Ectodermal cell (in vitro differentiated cells): ENCODE results near the gene ZNF529. TPM values are rescaled to one million over a fixed set of nuclear protein-coding genes. Genes with fewer than 3 reads are reported as not detected.
"Not testable (repeated sequence)": the region's sequence is repeated elsewhere in the genome, so short reads cannot be mapped to it uniquely, and the experiment has no call there.

ENCODE experiments used
- H3K27ac ChIP-seq: 2 replicates; pipeline ENCODE4 v1.7.0; 2013; ENCODE audit warnings: mild to moderate bottlenecking, low read depth, low read length; ENCODE audit not compliant: insufficient read depth, poor library complexity, severe bottlenecking
- H3K27me3 ChIP-seq: 2 replicates; pipeline ENCODE4 v1.7.0; 2013; ENCODE audit warnings: mild to moderate bottlenecking, low read length; ENCODE audit not compliant: insufficient read depth, control insufficient read depth, poor library complexity, severe bottlenecking
- H3K36me3 ChIP-seq: one replicate; pipeline ENCODE4 v1.7.0; 2013; ENCODE audit warnings: low read length; ENCODE audit not compliant: control insufficient read depth, insufficient read depth
- H3K4me1 ChIP-seq: one replicate; pipeline ENCODE4 v1.7.0; 2013; ENCODE audit warnings: low read length; ENCODE audit not compliant: control insufficient read depth, insufficient read depth
- H3K4me3 ChIP-seq: 2 replicates; pipeline ENCODE4 v1.7.0; 2013; ENCODE audit warnings: low read depth, low read length, control low read depth; ENCODE audit not compliant: insufficient read depth
- H3K9me3 ChIP-seq: 2 replicates; pipeline ENCODE4 v1.7.0; 2013; ENCODE audit warnings: mild to moderate bottlenecking, low read length, moderate library complexity; ENCODE audit not compliant: control insufficient read depth
- WGBS, 2 experiments: methylation state at CpG; one replicate each; pipeline ENCODE4 v1.1.7; 2013; ENCODE audit warnings: missing lambda C conversion rate in 2 of 2; 5-methylcytosine and 5-hydroxymethylcytosine counted together
- polyA plus RNA-seq, 4 experiments: library from polyadenylated mRNA; stranded (reverse); fragments of 50-300 nt; gene quantifications; one replicate each; pipeline ENCODE4 v1.2.3, GENCODE V29; 2013

Gene ZNF529
- polyA plus RNA-seq (2013, experiment 1 of 4) = 19.9 TPM
- polyA plus RNA-seq (2013, experiment 2 of 4) = 19.5 TPM
- polyA plus RNA-seq (2013, experiment 3 of 4) = 14.6 TPM
- 16.4 TPM for polyA plus RNA-seq (2013, experiment 4 of 4)

DNA sequence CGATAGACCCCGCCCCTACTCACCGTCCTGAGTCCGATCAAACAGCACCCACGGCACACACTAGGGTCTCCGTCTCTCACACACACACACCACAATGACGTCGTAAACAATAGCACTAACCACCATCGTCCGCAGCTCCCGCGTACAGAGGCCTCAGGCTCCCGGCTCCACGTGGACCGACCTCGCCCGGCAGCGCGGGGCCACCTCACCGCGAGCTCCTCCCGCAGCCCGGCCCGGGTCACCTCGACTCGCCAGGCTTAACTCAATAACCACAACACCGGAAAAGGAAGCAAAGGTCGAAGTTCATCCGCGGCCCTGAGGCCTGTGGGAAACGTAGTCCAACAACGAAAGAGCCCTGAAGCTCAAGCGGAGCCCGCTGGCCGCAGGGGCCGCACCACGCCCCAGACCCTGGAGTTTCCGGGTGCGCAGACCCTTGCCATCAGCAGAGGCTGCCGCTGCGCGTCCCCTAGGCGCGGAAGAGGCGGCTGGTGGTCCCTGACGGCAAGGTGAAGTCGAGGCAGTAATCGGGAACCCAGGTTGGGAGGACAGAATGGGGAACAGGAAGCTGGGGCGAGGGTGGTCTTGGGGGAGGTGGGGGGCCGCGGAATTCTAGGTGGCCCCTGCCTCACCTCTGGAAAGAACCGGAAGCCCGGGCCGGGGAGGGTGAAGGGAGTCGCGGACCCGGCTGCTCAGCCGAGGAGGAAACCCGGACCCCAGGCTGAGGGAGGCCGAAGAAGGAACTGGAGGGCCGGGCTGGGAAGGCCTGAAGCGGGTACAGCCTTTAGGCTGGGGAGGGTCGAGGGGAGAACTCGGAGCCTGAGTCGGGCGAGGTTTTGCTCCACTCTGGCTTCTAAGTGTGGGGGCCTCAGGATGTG is at the start of gene ZNF529:
Gene ZNF529, minus strand, starts transcription at position 273 of the 875 bp plus-strand sequence. CDS start 946 bp downstream, outside the sequence.
- no peaks in the 10 kb centered on the region for H3K9me3 ChIP-seq
- H3K27me3 ChIP-seq = no peaks in the 10 kb centered on the region
- 0% methylated on average over 66 of the region's 66 CpGs for WGBS, 2 experiments
- peak within 1 kb of the TSS; percentile 80 for H3K4me3 ChIP-seq
- H3K27ac ChIP-seq = peak within 1 kb of the TSS; percentile 76
- peaks cover 5% of the 10 kb centered on the region for H3K36me3 ChIP-seq
- H3K4me1 ChIP-seq = peaks cover 6% of the 10 kb centered on the region

DNA sequence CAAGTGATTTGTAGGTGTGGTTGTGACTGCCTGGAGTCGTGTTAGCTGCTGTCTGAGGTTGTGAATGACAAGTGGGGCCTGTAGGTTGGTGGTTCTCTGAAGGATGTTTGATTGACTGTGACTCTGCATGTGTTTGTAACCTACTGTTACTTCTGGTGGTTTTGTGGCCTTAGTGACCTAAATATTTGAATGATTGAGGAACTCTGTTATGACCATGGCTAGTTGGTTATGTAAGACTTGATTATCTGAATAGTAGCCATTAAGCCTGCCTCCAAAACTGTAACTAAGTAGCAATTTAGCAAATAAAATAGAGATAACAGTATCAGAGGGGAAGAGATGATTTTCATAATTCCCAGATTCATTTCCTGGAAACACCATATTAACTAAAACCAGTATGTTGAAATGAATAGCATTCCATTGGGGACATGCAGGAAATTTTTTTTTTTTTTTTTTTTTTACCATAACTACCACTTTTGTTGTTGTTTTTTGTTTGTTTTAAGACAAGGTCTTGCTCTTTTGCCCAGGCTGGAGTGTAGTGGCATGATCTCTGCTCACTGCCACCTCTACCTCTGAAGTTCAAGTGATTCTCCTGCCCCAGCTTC is 32.9 kb upstream of the ZNF529 start:
- WGBS, 2 experiments = 11 to 24% methylated on average over 1 of the region's 1 CpG
- Histone ChIP-seq H3K4me1 (no peaks in the 10 kb centered on the region), H3K4me3 (peak overlapping the region; percentile 78), H3K27me3 (no peaks in the 10 kb centered on the region), H3K36me3 (no peaks in the 10 kb centered on the region), H3K27ac (no peak overlapping the region), H3K9me3 (no peaks in the 10 kb centered on the region)

DNA sequence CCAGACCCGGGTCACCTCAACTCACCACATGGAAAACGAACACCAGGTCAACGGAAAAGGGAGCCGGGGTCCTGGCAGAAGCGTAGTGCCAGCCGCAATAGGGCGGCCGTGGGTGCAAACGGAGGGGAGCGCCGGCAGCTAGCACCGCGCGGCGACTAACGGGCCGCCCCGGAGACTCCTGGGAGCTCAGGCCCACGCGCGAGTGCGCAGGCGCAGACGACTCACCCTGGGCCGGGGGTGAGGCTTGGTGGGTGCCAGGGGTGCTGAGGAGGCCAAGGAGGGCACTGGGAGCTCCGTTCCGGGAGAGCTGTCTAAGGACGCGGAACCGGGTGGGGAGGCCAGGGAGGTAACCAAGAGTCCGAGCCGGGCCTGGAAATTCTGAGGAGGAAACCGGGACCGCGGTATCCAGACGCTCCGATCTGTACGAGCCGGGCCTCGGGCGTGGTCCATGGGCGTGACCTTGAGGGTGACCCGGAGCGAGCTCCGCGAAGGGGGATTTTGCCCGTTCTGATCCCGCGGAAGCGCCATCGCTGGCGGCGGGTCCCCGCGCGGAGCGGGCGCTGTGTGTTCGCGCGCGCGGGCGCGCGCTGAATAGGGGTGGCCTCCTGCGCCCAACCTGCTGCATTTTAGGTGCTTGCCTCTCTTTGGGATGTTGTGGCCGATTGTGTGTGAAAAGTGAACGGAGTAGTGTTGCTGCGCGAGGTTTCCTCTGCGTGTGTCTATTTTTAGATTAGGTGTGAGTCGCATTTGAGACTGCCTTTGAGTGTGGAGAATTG is 32.2 kb upstream of the ZNF529 start, which contains the start of gene ZNF382:
Gene ZNF382, plus strand, starts transcription at position 213 of the 776 bp plus-strand sequence. CDS start 4,602 bp downstream, outside the sequence.
- peak within 1 kb of the TSS; percentile 78 for H3K4me3 ChIP-seq
- no peaks in the 10 kb centered on the region for H3K9me3 ChIP-seq
- no peak within 1 kb of the TSS for H3K27ac ChIP-seq

GRCh38 chr19:36604656-36605100 is 31.6 kb upstream of the ZNF529 start:
- no peak overlapping the region for H3K27ac ChIP-seq
- 1 to 2% methylated on average over 21 of the region's 21 CpGs for WGBS, 2 experiments
- H3K9me3 ChIP-seq = no peaks in the 10 kb centered on the region
- no peaks in the 10 kb centered on the region for H3K36me3 ChIP-seq
- no peaks in the 10 kb centered on the region for H3K4me1 ChIP-seq
- peak overlapping the region; percentile 78 for H3K4me3 ChIP-seq
- H3K27me3 ChIP-seq = no peaks in the 10 kb centered on the region

More for the DNA sequence above, 32.2 kb upstream of the ZNF529 start, which contains the start of gene ZNF382:
- 2 to 3% methylated on average over 73 of the region's 73 CpGs for WGBS, 2 experiments
- H3K36me3 ChIP-seq = no peaks in the 10 kb centered on the region
- H3K27me3 ChIP-seq = no peaks in the 10 kb centered on the region
- H3K4me1 ChIP-seq = no peaks in the 10 kb centered on the region

GRCh38 chr19:36602681-36603080 is 29.6 kb upstream of the ZNF529 start:
- not testable (repeated sequence) for H3K4me1 ChIP-seq, H3K36me3 ChIP-seq, H3K27me3 ChIP-seq, H3K27ac ChIP-seq, H3K4me3 ChIP-seq, H3K9me3 ChIP-seq
- WGBS, 2 experiments = 88 to 94% methylated on average over 10 of the region's 10 CpGs

- H3K27me3 ChIP-seq = no peaks in the 10 kb centered on the region
- H3K4me1 ChIP-seq = no peaks in the 10 kb centered on the region
- H3K9me3 ChIP-seq = no peaks in the 10 kb centered on the region
- H3K36me3 ChIP-seq = peaks cover 25% of the 10 kb centered on the region
- H3K4me3 ChIP-seq = no peak overlapping the region
- no peak overlapping the region for H3K27ac ChIP-seq
These were observed 6.2 kb upstream of the ZNF529 start for GRCh38 chr19:36579255-36579654.

DNA sequence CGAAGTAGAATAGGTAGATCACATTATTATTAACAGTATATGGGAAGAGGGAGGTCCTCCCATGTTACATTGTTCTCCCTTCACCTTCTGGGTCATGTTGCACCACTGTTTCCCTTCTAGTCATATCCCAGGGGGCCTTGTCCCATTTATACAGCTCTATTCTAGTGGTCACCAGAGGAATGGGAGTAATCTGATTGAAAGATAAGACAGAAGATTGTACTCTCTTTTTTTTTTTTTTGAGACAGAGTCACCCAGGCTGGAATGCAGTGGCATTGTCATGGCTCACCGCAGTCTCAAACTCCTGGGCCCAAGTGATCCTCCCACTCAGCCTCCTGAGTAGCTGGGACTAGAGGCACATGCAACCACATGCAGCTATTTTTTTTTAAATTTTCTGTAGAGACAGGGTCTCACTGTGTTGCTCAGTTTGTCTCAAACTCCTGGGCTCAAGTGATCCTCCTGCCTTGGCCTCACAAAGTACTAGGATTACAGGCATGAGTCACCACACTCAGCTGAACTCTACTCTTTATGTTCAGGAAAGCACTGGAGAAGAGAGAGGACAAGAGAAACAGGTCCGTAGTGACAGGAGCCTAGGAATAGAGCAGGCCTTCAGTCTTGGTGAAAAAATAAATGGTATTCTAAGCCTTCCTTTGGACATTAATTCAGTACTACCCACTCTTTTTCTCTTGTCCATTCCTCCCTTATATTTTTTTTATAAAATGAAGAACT is 4.3 kb upstream of the ZNF529 start:
- no peak overlapping the region for H3K4me3 ChIP-seq
- H3K36me3 ChIP-seq = peaks cover 25% of the 10 kb centered on the region
- H3K9me3 ChIP-seq = no peaks in the 10 kb centered on the region
- no peak overlapping the region for H3K27ac ChIP-seq
- WGBS, 2 experiments = 91 to 95% methylated on average over 3 of the region's 3 CpGs
- no peaks in the 10 kb centered on the region for H3K27me3 ChIP-seq
- no peaks in the 10 kb centered on the region for H3K4me1 ChIP-seq

GRCh38 chr19:36574741-36575140 is 1.6 kb upstream of the ZNF529 start:
- H3K4me3 ChIP-seq = peak overlapping the region; percentile 80
- H3K27me3 ChIP-seq = no peaks in the 10 kb centered on the region
- peaks cover 6% of the 10 kb centered on the region for H3K4me1 ChIP-seq
- 97 to 98% methylated on average over 2 of the region's 2 CpGs for WGBS, 2 experiments
- H3K9me3 ChIP-seq = no peaks in the 10 kb centered on the region
- peaks cover 3% of the 10 kb centered on the region for H3K36me3 ChIP-seq
- no peak overlapping the region for H3K27ac ChIP-seq

DNA sequence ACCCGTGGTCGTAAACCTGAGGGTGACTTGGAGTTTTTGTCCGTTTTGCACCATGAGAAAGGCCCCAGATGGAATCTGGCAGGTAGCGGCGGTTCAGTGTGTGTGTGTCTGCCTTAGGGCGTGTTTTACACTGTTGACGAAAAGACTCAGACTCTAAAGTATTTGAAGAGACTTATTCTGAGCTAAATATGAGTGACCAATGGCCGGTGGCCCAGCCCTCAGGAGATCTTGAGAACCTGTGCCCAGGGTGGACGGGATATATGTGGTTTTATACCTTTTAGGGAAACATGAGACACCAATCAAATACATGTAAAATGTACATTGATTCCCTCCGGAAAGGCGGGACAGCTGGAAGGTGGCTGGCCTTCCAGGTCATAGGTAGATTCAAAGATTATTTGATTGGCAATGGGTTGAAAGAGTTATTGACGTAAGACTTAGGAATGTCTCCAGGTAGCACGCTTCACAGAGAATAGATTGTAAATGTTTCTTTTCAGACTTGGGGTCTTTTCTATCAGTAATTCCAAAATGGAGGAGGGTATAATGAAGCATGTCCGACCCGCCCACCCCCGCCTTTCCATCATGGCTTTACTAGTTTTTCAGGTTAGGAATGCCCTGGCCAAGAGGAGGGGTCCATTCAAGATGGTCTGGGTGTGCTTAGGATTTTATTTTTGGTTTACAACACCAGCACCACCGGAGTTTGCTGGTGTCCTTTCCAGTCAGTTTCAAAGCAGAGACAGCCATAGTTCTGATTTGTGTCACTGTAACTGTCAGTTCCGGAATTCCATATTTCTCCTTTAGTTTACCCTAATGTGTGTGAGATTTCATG is 1.0 kb upstream of the ZNF529 start:
- H3K36me3 ChIP-seq = peaks cover 4% of the 10 kb centered on the region
- peak overlapping the region; percentile 80 for H3K4me3 ChIP-seq
- no peak overlapping the region for H3K27ac ChIP-seq
- no peaks in the 10 kb centered on the region for H3K27me3 ChIP-seq
- H3K4me1 ChIP-seq = peaks cover 6% of the 10 kb centered on the region
- H3K9me3 ChIP-seq = no peaks in the 10 kb centered on the region
- WGBS, 2 experiments = 36 to 39% methylated on average over 17 to 18 of the region's 18 CpGs
